Stimulated activated CD8-positive, alpha-beta memory T cell treated with anti-CD3 and anti-CD28 coated beads, Interleukin-2, amount 100 ng/mL, for 1 hour (primary cell): Measurements from ENCODE around the gene EEA1.

Experiments
- DNase-seq, 2 donors: peaks; one replicate each; pipeline ENCODE4 v3.0.0-alpha.2; 2020; ENCODE audit warnings: low read depth in 2 of 2

Gene EEA1

GRCh38 chr12:92938638-92939037, 9.5 kb upstream of the EEA1 start:
- DNase-seq, result no peak

- no peak for DNase-seq
Measured at GRCh38 chr12:92938018-92938417, 8.9 kb upstream of the EEA1 start.

GRCh38 chr12:92933606-92934005, 4.5 kb upstream of the EEA1 start:
- DNase-seq, result no peak

GRCh38 chr12:92930421-92930820, 1.3 kb upstream of the EEA1 start:
- DNase-seq, result no peak

GRCh38 chr12:92929983-92930382, 888 bp upstream of the EEA1 start:
- DNase-seq, result no peak

- peak; percentile 15 to 36 for DNase-seq
Measured at GRCh38 chr12:92928421-92928961, 604 bp downstream of the EEA1 start.

- DNase-seq, result no peak
Measured at GRCh38 chr12:92927436-92928281, 1.4 kb downstream of the EEA1 start.

GRCh38 chr12:92927055-92927435, 2.0 kb downstream of the EEA1 start:
- no peak for DNase-seq

- no peak for DNase-seq
Measured at GRCh38 chr12:92926549-92926948, 2.5 kb downstream of the EEA1 start.

GRCh38 chr12:92921877-92922276, 7.2 kb downstream of the EEA1 start:
- DNase-seq, result no peak

GRCh38 chr12:92915365-92915764, 13.7 kb downstream of the EEA1 start:
- no peak for DNase-seq

- DNase-seq, result no peak
Measured at GRCh38 chr12:92914170-92914569, 14.9 kb downstream of the EEA1 start.

- no peak for DNase-seq
Measured at GRCh38 chr12:92912672-92913071, 16.4 kb downstream of the EEA1 start.

GRCh38 chr12:92912052-92912451, 17.0 kb downstream of the EEA1 start:
- DNase-seq, result no peak

GRCh38 chr12:92911339-92911738, 17.8 kb downstream of the EEA1 start:
- DNase-seq, result no peak

GRCh38 chr12:92908108-92908507, 21.0 kb downstream of the EEA1 start:
- no peak for DNase-seq

- no peak for DNase-seq
Measured at GRCh38 chr12:92905811-92906554, 23.1 kb downstream of the EEA1 start.

- no peak for DNase-seq
Measured at GRCh38 chr12:92905258-92905810, 23.8 kb downstream of the EEA1 start.

- DNase-seq, result no peak
Measured at GRCh38 chr12:92900941-92901340, 28.2 kb downstream of the EEA1 start.

- DNase-seq, result no peak
Measured at GRCh38 chr12:92899386-92900001, 29.6 kb downstream of the EEA1 start.

GRCh38 chr12:92898755-92899154, 30.3 kb downstream of the EEA1 start:
- no peak for DNase-seq

GRCh38 chr12:92897844-92898243, 31.3 kb downstream of the EEA1 start:
- DNase-seq, result no peak
